ENCODE measurements around the gene CYP1B1. TPM values are rescaled to one million over a fixed set of nuclear protein-coding genes. Genes with fewer than 3 reads are reported as not detected.

The CYP1B1 gene
- total and polyA plus RNA-seq, 2 of the 4 experiments (the other 2 are of a cell fraction), result 0.65 to 1.1 TPM

DNA sequence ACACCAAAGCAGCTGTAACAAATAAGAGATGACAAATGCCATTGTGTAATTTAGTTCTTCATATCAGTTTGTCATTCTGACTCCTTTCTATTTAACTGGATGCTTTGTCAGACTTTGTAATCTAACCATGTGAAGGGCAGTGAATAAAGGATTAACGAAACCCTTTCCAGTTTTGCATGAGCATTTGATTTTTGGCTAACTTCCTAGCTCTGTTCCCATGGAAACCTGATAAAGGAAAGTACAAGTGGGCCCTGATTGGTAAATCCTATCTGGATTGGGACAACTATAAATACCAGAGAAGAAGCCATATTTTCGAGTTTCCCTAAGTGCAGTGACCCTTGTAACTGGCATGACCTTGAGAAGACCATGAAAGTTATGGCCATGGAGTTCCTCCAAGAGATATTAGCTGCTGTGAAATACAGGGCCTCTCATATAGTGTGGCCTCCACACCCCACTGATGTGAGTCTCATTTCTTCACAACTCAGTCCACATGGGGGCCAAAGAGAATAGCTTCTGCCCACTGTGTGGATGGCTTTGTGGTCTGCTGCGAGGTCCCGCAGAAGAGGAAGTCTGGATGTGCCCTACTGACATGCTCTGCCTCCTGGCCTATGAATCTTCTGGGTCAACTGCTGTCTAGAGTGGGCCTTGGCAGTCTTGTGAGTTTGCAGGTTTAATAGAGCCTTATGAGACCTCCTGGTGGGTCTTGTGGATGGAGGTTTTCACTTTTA lies 38.2 kb upstream of the CYP1B1 start (continued):
- TF ChIP-seq MAZ (IDR thresholded peaks at IDR 0.05; ENCODE audit: borderline replicate concordance, low read depth, low read length), result no peak

DNA sequence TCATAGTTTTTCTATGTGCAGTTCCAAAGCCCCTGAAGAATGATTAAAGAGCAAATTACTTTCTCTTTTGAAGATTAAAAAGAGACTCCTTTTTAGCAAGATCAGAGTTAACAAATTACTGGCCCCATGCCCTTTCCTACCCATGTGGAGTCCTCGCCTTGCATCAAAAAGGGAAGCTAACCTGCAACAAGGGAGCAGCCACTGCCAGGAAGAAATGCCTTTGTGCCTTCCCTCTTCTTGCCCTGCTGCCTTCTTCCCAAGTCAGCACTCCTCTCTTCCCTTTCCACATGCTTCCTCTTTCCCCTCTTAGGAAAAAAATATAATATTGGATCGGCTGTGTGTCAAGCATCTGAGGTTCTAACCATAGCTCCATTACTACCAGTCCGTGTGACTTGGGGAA lies 37.1 kb upstream of the CYP1B1 start:
- CTCF ChIA-PET, result interaction anchor here (0.6 kb wide), 1 partner anchor 33 kb away, joined by 4 read pairs; no protein-coding TSS in a partner anchor
- Histone ChIP-seq H3K56ac (ENCODE audit: extremely low read depth, insufficient read depth, low read length) (no peak overlapping the region), H4K8ac (ENCODE audit: low read depth in 2 of 2, low read length in 2 of 2) (no peak overlapping the region), H3K9me1 (ENCODE audit: insufficient read depth, low read length) (no peaks in the 10 kb centered on the region), H3K27me3 (ENCODE audit: control insufficient read depth, insufficient read depth, low read length) (peaks cover 13% of the 10 kb centered on the region; the same call in 1 of the 2 replicates), H3K79me1 (ENCODE audit: low read depth in 1 of 2, low read length in 2 of 2) (no peaks in the 10 kb centered on the region), H4K20me1 (ENCODE audit: insufficient read depth, low read length) (no peaks in the 10 kb centered on the region), H2BK15ac (ENCODE audit: low read depth, low read length) (no peak overlapping the region), H3K4me1 (ENCODE audit: control insufficient read depth, insufficient read depth, low read length) (peaks cover 4% of the 10 kb centered on the region; the same call in 1 of the 2 replicates), H4K91ac (ENCODE audit: insufficient read depth, low read depth, low read length) (no peak overlapping the region), H2BK20ac (ENCODE audit: low read depth, low read length) (no peak overlapping the region), H3K9me3 (ENCODE audit: control insufficient read depth, insufficient read depth, low read length) (no peaks in the 10 kb centered on the region), H2BK120ac (ENCODE audit: low read depth, low read length) (no peak overlapping the region), H2AK5ac (ENCODE audit: low read depth, low read length) (no peak overlapping the region), H2BK5ac (ENCODE audit: low read depth, low read length, poor library complexity, severe bottlenecking) (no peak overlapping the region), H3K4ac (ENCODE audit: low read depth, low read length) (no peak overlapping the region), H2AK9ac (replicated peaks; ENCODE audit: low read depth, low read length, poor library complexity) (no peak overlapping the region), H4K5ac (ENCODE audit: low read depth, low read length) (no peak overlapping the region), H3K14ac (replicated peaks; ENCODE audit: low read depth, low read length) (no peak overlapping the region), H3K18ac (ENCODE audit: low read depth, low read length) (peak overlapping the region; percentile 46; the same call in 1 of the 2 replicates), H3K27ac (ENCODE audit: insufficient read depth, low read length) (no peak overlapping the region), H3K9ac (ENCODE audit: low read depth, low read length) (no peak overlapping the region), H3K36me3 (ENCODE audit: control insufficient read depth, insufficient read depth, low read length) (no peaks in the 10 kb centered on the region), H3K4me3 (ENCODE audit: insufficient read depth, low read depth, low read length) (no peak overlapping the region), H2AFZ (replicated peaks; ENCODE audit: low read length, poor library complexity) (no peak overlapping the region), H3K4me2 (ENCODE audit: low read depth, low read length) (no peak overlapping the region), H3K23ac (ENCODE audit: low read depth, low read length) (no peak overlapping the region)
- POLR2A ChIA-PET (ENCODE audit: unreplicated experiment), result no interaction called here
- in situ Hi-C loops (cut with MboI; ENCODE audit: low sequenced_read_pairs), result no loop called here
- DNase-seq (no peak), ATAC-seq (ENCODE audit: low read depth) (no peak)
- dilution Hi-C loops (cut with HindIII; ENCODE audit: low sequenced_read_pairs, unreplicated experiment), result no loop called here
- WGBS, 2 experiments (ENCODE audit: extremely low coverage in 2 of 2, insufficient read length in 1 of 2), result 89% methylated on average over 1 of the region's 3 CpGs; no CpG with 5 or more reads in 1 of the 2 experiments
- BruUV-seq (replicated peaks), result no TSS peak
- intact Hi-C loops (cut with micrococcal nuclease), result no loop called here
- TF ChIP-seq, protein P1, sequence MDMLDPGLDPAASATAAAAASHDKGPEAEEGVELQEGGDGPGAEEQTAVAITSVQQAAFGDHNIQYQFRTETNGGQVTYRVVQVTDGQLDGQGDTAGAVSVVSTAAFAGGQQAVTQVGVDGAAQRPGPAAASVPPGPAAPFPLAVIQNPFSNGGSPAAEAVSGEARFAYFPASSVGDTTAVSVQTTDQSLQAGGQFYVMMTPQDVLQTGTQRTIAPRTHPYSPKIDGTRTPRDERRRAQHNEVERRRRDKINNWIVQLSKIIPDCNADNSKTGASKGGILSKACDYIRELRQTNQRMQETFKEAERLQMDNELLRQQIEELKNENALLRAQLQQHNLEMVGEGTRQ (IDR thresholded peaks at IDR 0.05; ENCODE audit: low read depth, low read length), result no peak
- TF ChIP-seq, protein P2, sequence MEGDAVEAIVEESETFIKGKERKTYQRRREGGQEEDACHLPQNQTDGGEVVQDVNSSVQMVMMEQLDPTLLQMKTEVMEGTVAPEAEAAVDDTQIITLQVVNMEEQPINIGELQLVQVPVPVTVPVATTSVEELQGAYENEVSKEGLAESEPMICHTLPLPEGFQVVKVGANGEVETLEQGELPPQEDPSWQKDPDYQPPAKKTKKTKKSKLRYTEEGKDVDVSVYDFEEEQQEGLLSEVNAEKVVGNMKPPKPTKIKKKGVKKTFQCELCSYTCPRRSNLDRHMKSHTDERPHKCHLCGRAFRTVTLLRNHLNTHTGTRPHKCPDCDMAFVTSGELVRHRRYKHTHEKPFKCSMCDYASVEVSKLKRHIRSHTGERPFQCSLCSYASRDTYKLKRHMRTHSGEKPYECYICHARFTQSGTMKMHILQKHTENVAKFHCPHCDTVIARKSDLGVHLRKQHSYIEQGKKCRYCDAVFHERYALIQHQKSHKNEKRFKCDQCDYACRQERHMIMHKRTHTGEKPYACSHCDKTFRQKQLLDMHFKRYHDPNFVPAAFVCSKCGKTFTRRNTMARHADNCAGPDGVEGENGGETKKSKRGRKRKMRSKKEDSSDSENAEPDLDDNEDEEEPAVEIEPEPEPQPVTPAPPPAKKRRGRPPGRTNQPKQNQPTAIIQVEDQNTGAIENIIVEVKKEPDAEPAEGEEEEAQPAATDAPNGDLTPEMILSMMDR (conservative IDR thresholded peaks at IDR 0.05; ENCODE audit: low read depth, low read length), result no peak
- no peak for TF ChIP-seq NFE2L2 (IDR thresholded peaks at IDR 0.05; ENCODE audit: low read depth, low read length)
- TF ChIP-seq CHD1 (IDR thresholded peaks at IDR 0.05; ENCODE audit: low read depth, low read length), result no peak
- TF ChIP-seq FOS (IDR thresholded peaks at IDR 0.05; ENCODE audit: low read depth, low read length), result no peak
- TF ChIP-seq, protein P3, sequence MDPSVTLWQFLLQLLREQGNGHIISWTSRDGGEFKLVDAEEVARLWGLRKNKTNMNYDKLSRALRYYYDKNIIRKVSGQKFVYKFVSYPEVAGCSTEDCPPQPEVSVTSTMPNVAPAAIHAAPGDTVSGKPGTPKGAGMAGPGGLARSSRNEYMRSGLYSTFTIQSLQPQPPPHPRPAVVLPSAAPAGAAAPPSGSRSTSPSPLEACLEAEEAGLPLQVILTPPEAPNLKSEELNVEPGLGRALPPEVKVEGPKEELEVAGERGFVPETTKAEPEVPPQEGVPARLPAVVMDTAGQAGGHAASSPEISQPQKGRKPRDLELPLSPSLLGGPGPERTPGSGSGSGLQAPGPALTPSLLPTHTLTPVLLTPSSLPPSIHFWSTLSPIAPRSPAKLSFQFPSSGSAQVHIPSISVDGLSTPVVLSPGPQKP (IDR thresholded peaks at IDR 0.05; ENCODE audit: borderline replicate concordance, low read depth, low read length), result no peak
- no peak for TF ChIP-seq RFX5 (IDR thresholded peaks at IDR 0.05; ENCODE audit: low read depth, low read length)
- TF ChIP-seq RAD21 (IDR thresholded peaks at IDR 0.05; ENCODE audit: low read length), result no peak

Data from IMR-90 (cell line).